GM12878 (cell line): ENCODE data around the gene ACHE. TPM values are rescaled to one million over a fixed set of nuclear protein-coding genes. Genes with fewer than 3 reads are reported as not detected.

Experiments used
- BHLHE40 ChIP-seq, 2 experiments: fragments of 450-650 bp in 1 of 2; IDR thresholded peaks; 2 replicates each; pipeline ENCODE4 v1.6.1; 2011 to 2017; ENCODE audit warnings: low read depth in 2 of 2, borderline replicate concordance in 1 of 2, improper control_type of control experiment in 1 of 2, low read length in 1 of 2, mild to moderate bottlenecking in 1 of 2
- CUX1 ChIP-seq: IDR thresholded peaks from 2 replicates; pipeline ENCODE4 v1.6.1; 2012; ENCODE audit warnings: improper control_type of control experiment, low read depth, low read length; ENCODE audit not compliant: insufficient replicate concordance
- FOS ChIP-seq: IDR thresholded peaks from 3 replicates; pipeline ENCODE4 v1.6.1; 2011; ENCODE audit warnings: borderline replicate concordance; ENCODE audit not compliant: insufficient read length; ENCODE audit errors: extremely low read depth
- HDGF ChIP-seq: fragments of 450-650 bp; IDR thresholded peaks from 2 replicates; pipeline ENCODE4 v1.6.1; 2016; ENCODE audit warnings: antibody characterized with exemption
- JUND ChIP-seq: IDR thresholded peaks from 2 replicates; pipeline ENCODE4 v1.6.1; 2012; ENCODE audit warnings: low read depth, mild to moderate bottlenecking, low read length, improper control_type of control experiment, moderate library complexity
- MTA3 ChIP-seq: IDR thresholded peaks from 2 replicates; pipeline ENCODE4 v1.6.1; 2012; ENCODE audit warnings: low read length, inconsistent platforms, borderline replicate concordance
- MXI1 ChIP-seq: fragments of 150-350 bp; IDR thresholded peaks from 2 replicates; pipeline ENCODE4 v1.6.1; 2011; ENCODE audit warnings: low read depth, mild to moderate bottlenecking, inconsistent platforms, low read length, improper control_type of control experiment
- RFX5 ChIP-seq: IDR thresholded peaks from 2 replicates; pipeline ENCODE4 v1.6.1; 2011; ENCODE audit warnings: low read depth, low read length, improper control_type of control experiment
- SRF ChIP-seq, 2 experiments: IDR thresholded peaks; 2 replicates each; pipeline ENCODE4 v1.6.1; 2011; ENCODE audit warnings: low read depth in 2 of 2, low read length in 2 of 2, mild to moderate bottlenecking in 1 of 2, moderate library complexity in 1 of 2
- polyA plus RNA-seq, 11 experiments: library from polyadenylated mRNA; depleted of rRNA in 4 of 11; unstranded in 6 of 11; stranded (reverse) in 5 of 11; fragments of >200 nt; fragmentation: Nextera tagmentation in 4 of 11; fragmentation: Illumina TruSeq in 1 of 11; extraction: Ambion mirVana in 4 of 11; extraction: Trizol in 1 of 11; gene quantifications; 1 replicate in 1 of 11; 2 replicates in 10 of 11; pipeline versions ENCODE4 v1.2.1 to v1.2.3, GENCODE V29; 2011 to 2016; ENCODE audit warnings: inconsistent platforms in 2 of 11, missing spikeins in 2 of 11, low read depth in 1 of 11
- total RNA-seq, 4 experiments: library from RNA; depleted of rRNA in 3 of 4; stranded (reverse); fragments of >200 nt in 3 of 4; fragmentation: Illumina TruSeq in 1 of 4; extraction: Trizol in 1 of 4; gene quantifications; 2 replicates each; pipeline versions ENCODE4 v1.2.1 to v1.2.3, GENCODE V29; 2013 to 2021

Gene ACHE
- total and polyA plus RNA-seq, 10 of the 15 experiments (the other 5 are each of a cell fraction or from before 2014, with no cell fraction given) = 0.07 to 5.1 (median 2.3) TPM; not detected in 1

DNA sequence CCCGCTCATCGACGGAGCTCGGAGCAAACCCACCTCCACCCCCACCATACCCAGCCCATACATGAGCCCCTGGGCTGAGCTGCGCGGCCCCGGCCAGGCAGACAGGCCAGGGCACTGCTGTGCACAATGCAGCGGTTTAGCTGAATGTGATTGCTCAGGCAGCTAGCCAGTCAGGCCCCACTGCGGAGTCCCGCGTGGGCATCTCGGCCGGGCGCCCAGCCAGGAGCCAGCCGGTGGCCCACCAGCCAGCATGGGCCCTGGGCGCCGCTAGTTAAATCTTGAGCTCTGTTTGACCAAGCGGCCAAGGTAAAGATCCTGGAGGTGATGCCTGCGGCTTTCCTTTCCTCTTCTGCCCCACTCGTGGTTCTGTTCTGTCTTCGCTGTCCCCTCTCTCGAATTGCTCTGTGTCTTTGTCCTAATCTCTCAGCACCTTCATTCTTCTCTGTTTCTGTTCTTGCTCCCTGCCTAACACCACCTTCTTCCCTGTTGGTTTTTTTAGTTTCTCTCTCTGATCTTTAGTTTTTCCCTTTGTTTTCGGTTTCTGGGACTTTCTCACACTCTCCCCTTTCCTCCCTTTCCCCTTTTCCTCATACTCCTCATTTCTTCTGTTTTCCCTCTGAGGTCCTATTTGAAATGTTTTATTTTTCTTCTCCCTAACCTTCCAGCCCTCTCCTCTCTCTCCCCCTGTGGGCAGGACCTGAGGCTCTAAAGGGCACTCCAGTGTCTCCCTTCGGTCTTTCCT is 12.7 kb downstream of the ACHE start (continued):
- TF ChIP-seq JUND (no peak), SRF (IDR thresholded peaks at IDR 0.05; ENCODE audit: low read depth in 2 of 2, low read length in 2 of 2) (no peak), MXI1 (no peak), FOS (no peak), RFX5 (no peak), HDGF (no peak), BHLHE40 (IDR thresholded peaks at IDR 0.05; ENCODE audit: borderline replicate concordance in 1 of 2, low read depth in 2 of 2, low read length in 1 of 2) (no peak), MTA3 (no peak), CUX1 (no peak)
